GM18858 (cell line): ENCODE data around the gene MEPE.

Experiments
- ATAC-seq: cut with Tn5 transposase; IDR thresholded peaks from one replicate; pipeline ENCODE4 v1.9.1; 2021; ENCODE audit not compliant: unreplicated experiment

MEPE gene

GRCh38 chr4:87832669-87833068 is at the start of gene MEPE:
MEPE (plus strand) TSS chr4:87832969; CDS start chr4:87834715, 1,746 bp downstream.
- ATAC-seq: no peak

- no peak for ATAC-seq
These were observed 49.0 kb upstream of the MEPE start for GRCh38 chr4:87783781-87784180.

- no peak for ATAC-seq
These were observed 46.8 kb upstream of the MEPE start for GRCh38 chr4:87785731-87786509.

GRCh38 chr4:87799301-87800113 is 33.3 kb upstream of the MEPE start, which contains the start of gene IBSP:
IBSP (plus strand) TSS chr4:87799554; CDS start chr4:87802362, 2,808 bp downstream.
- ATAC-seq: no peak

GRCh38 chr4:87802858-87803257 is 29.9 kb upstream of the MEPE start:
- no peak for ATAC-seq

GRCh38 chr4:87803421-87803820 is 29.3 kb upstream of the MEPE start:
- ATAC-seq: no peak

GRCh38 chr4:87804871-87805270 is 27.9 kb upstream of the MEPE start:
- no peak for ATAC-seq

GRCh38 chr4:87805971-87806370 is 26.8 kb upstream of the MEPE start:
- no peak for ATAC-seq

GRCh38 chr4:87806520-87806919 is 26.2 kb upstream of the MEPE start:
- ATAC-seq: no peak

- no peak for ATAC-seq
These were observed 25.4 kb upstream of the MEPE start for GRCh38 chr4:87807402-87807801.

- no peak for ATAC-seq
These were observed 20.8 kb upstream of the MEPE start for GRCh38 chr4:87811977-87812376.

- ATAC-seq: no peak
These were observed 13.4 kb upstream of the MEPE start for GRCh38 chr4:87819281-87819919.

GRCh38 chr4:87823200-87823599 is 9.6 kb upstream of the MEPE start:
- no peak for ATAC-seq

- ATAC-seq: no peak
These were observed 9.0 kb upstream of the MEPE start for GRCh38 chr4:87823724-87824123.

- ATAC-seq: no peak
These were observed 8.4 kb upstream of the MEPE start for GRCh38 chr4:87824352-87824751.

- no peak for ATAC-seq
These were observed 1.6 kb downstream of the MEPE start for GRCh38 chr4:87834401-87834800.

- no peak for ATAC-seq
These were observed 2.4 kb downstream of the MEPE start for GRCh38 chr4:87835197-87835596.

GRCh38 chr4:87835743-87836142 is 3.0 kb downstream of the MEPE start:
- ATAC-seq: no peak

GRCh38 chr4:87838205-87838604 is 5.4 kb downstream of the MEPE start:
- ATAC-seq: no peak

GRCh38 chr4:87838890-87839591 is 6.3 kb downstream of the MEPE start:
- ATAC-seq: no peak

GRCh38 chr4:87839592-87839946 is 6.8 kb downstream of the MEPE start:
- no peak for ATAC-seq
